ENCODE results near the gene RERE.
A peak's percentile ranks its signal among the peaks of the same experiment; 100 is the strongest.

RERE gene

DNA sequence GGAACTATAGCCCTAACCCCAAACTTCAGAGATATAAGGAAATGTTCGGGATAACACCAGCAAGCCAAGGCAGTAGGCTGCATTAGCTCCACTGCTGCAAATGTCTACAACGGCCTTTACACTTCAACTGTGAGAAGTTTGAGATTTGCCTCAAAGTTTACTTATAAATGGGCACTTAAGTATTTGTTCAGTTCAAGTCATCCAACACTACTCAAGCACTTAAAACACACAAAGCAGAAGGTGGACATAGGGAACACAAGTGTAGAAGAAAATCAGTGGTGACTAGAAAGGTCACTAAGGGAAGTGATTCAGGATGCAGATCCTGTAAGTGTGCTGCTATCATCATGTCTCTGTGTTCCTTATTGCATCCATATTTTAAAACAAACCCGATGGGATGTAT, 278.9 kb downstream of the RERE start:
- Histone ChIP-seq H3K4me1 (ENCODE audit: insufficient read depth, low read length) (peaks cover 48% of the 10 kb centered on the region), H3K27ac (ENCODE audit: low read depth, low read length) (no peak overlapping the region)

DNA sequence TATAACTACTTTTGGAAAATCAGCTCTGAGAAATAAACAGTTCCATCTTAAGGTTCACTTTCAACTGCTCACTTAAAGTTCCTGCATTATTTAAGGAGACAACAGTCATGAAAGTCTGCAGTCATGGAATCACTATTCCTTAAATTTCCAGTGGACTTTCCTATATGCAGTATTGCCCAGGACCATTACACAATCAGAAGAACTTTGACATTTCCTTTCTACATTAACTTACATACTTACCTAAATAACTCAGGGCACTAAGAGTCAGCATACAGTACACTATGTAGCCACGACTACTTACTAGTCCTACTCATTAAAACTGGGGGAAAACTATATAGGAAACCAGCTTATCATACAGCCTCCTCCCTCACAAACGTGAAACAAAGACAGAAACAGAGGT, 279.4 kb downstream of the RERE start:
- H3K36me3 ChIP-seq (ENCODE audit: insufficient read depth, low read length): no peaks in the 10 kb centered on the region
- peaks cover 48% of the 10 kb centered on the region for H3K4me1 ChIP-seq (ENCODE audit: insufficient read depth, low read length)
- no peak overlapping the region for H3K27ac ChIP-seq (ENCODE audit: low read depth, low read length)
- H3K27me3 ChIP-seq (ENCODE audit: control insufficient read depth in 1 of 2, insufficient read depth in 2 of 2, low read length in 2 of 2): no peaks in the 10 kb centered on the region
- no peak overlapping the region for H3K9ac ChIP-seq (ENCODE audit: low read length)
- no peaks in the 10 kb centered on the region for H3K9me3 ChIP-seq (ENCODE audit: low read length)
- H3K4me3 ChIP-seq (ENCODE audit: low read depth in 1 of 2, low read length in 2 of 2): no peak overlapping the region

More for the DNA sequence above, 278.9 kb downstream of the RERE start:
- no peaks in the 10 kb centered on the region for H3K36me3 ChIP-seq (ENCODE audit: insufficient read depth, low read length)
- no peaks in the 10 kb centered on the region for H3K9me3 ChIP-seq (ENCODE audit: low read length)
- no peak overlapping the region for H3K4me3 ChIP-seq (ENCODE audit: low read depth in 1 of 2, low read length in 2 of 2)
- no peak overlapping the region for H3K9ac ChIP-seq (ENCODE audit: low read length)
- H3K27me3 ChIP-seq (ENCODE audit: control insufficient read depth in 1 of 2, insufficient read depth in 2 of 2, low read length in 2 of 2): no peaks in the 10 kb centered on the region

DNA sequence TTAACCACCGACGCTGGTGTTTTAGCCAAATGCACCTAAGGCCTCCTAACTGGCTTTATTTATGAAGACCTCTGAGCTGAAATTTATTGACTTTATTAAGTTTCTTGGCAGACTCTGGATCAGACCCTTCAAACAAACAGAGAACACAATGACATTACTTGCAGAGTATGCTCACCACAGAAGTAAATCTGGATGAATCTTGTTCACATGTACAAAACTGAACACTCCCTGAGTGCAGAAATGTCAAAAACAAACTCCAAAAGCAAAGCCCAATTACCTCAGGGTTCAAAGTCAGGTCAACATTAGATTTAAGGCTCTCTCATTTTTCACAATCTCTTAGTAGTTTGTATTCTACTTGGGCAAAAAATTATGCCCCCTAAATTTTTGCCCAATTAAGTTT, 280.9 kb downstream of the RERE start:
- Histone ChIP-seq H3K4me1 (ENCODE audit: insufficient read depth, low read length) (peaks cover 40% of the 10 kb centered on the region), H3K27me3 (ENCODE audit: control insufficient read depth in 1 of 2, insufficient read depth in 2 of 2, low read length in 2 of 2) (no peaks in the 10 kb centered on the region), H3K36me3 (ENCODE audit: insufficient read depth, low read length) (no peaks in the 10 kb centered on the region), H3K4me3 (ENCODE audit: low read depth in 1 of 2, low read length in 2 of 2) (no peak overlapping the region), H3K9me3 (ENCODE audit: low read length) (no peaks in the 10 kb centered on the region), H3K27ac (ENCODE audit: low read depth, low read length) (no peak overlapping the region), H3K9ac (ENCODE audit: low read length) (no peak overlapping the region)

DNA sequence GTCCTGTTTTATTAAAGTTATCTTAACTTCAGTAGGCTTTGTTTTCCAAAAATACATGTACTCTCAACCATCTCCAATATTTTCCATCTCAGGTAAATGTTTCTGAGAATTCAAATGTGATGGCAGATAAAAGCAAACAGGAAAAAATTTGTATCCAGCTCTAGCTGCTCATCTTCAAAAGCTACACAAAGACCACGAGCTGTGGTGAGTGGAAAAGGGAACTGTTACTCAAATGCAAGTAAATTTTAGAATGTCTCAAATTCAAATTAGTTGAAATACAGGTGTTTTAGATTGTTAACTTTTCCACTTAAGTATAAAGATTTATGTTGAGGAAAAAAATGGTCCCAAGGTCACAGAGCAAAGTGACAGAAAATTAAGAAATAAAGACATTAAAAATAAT, 283.5 kb downstream of the RERE start:
- Histone ChIP-seq H3K9me3 (ENCODE audit: low read length) (no peaks in the 10 kb centered on the region), H3K4me3 (ENCODE audit: low read depth in 1 of 2, low read length in 2 of 2) (no peak overlapping the region), H3K36me3 (ENCODE audit: insufficient read depth, low read length) (no peaks in the 10 kb centered on the region), H3K4me1 (ENCODE audit: insufficient read depth, low read length) (peaks cover 28% of the 10 kb centered on the region), H3K27me3 (ENCODE audit: control insufficient read depth in 1 of 2, insufficient read depth in 2 of 2, low read length in 2 of 2) (no peaks in the 10 kb centered on the region), H3K27ac (ENCODE audit: low read depth, low read length) (no peak overlapping the region), H3K9ac (ENCODE audit: low read length) (no peak overlapping the region)

DNA sequence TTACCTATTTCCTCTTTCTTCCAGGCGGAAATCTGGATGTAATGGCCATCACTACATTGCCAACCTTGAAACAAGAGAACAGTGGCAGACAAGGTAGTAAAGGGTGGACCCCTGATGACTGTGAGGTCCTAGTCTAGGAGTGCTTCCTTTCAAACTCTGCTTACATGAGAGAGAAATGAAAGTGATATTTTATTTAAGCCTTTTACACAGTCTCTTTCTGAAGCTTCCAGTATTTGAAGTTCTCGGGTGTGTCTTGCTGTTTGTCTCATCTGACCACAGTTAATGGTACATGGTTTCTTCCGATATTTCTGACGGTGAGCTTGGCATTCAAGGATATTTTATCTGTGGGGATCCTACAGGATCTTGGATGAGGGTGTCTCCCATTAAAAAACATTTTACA, 284.3 kb downstream of the RERE start:
- no peaks in the 10 kb centered on the region for H3K9me3 ChIP-seq (ENCODE audit: low read length)
- peaks cover 26% of the 10 kb centered on the region for H3K4me1 ChIP-seq (ENCODE audit: insufficient read depth, low read length)
- no peak overlapping the region for H3K9ac ChIP-seq (ENCODE audit: low read length)
- H3K27ac ChIP-seq (ENCODE audit: low read depth, low read length): no peak overlapping the region
- H3K27me3 ChIP-seq (ENCODE audit: control insufficient read depth in 1 of 2, insufficient read depth in 2 of 2, low read length in 2 of 2): no peaks in the 10 kb centered on the region
- no peak overlapping the region for H3K4me3 ChIP-seq (ENCODE audit: low read depth in 1 of 2, low read length in 2 of 2)
- H3K36me3 ChIP-seq (ENCODE audit: insufficient read depth, low read length): no peaks in the 10 kb centered on the region

GRCh38 chr1:8529901-8530300, 287.5 kb downstream of the RERE start:
- Histone ChIP-seq H3K4me3 (ENCODE audit: low read depth in 1 of 2, low read length in 2 of 2) (no peak overlapping the region), H3K9ac (ENCODE audit: low read length) (no peak overlapping the region), H3K36me3 (ENCODE audit: insufficient read depth, low read length) (no peaks in the 10 kb centered on the region), H3K4me1 (ENCODE audit: insufficient read depth, low read length) (peaks cover 13% of the 10 kb centered on the region), H3K9me3 (ENCODE audit: low read length) (no peaks in the 10 kb centered on the region), H3K27ac (ENCODE audit: low read depth, low read length) (no peak overlapping the region), H3K27me3 (ENCODE audit: control insufficient read depth in 1 of 2, insufficient read depth in 2 of 2, low read length in 2 of 2) (no peaks in the 10 kb centered on the region)

DNA sequence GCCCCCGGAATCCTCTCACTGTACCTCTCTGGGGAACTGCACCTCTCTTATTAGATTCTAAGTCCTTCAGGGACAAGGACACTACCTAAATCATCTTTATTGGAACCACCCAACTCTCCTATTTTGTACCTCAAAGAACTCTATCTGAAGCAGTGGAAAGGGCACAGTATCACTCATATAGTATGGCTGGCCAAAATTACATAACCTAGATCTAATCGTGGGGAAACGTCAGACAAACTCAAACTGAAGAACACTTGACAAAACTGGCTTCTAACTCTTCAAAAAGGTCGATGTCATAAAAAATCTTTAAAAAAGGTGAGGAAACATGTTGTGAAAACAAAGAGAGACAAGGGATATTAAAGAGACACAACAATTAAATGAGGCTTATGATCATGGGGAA, 289.5 kb downstream of the RERE start:
- H3K4me3 ChIP-seq (ENCODE audit: low read depth in 1 of 2, low read length in 2 of 2): no peak overlapping the region
- no peak overlapping the region for H3K27ac ChIP-seq (ENCODE audit: low read depth, low read length)

GRCh38 chr1:8525558-8526275, 291.7 kb downstream of the RERE start:
- Histone ChIP-seq H3K4me1 (ENCODE audit: insufficient read depth, low read length) (peaks cover 35% of the 10 kb centered on the region), H3K9ac (ENCODE audit: low read length) (no peak overlapping the region), H3K4me3 (ENCODE audit: low read depth in 1 of 2, low read length in 2 of 2) (peak overlapping the region; percentile 48 to 74), H3K36me3 (ENCODE audit: insufficient read depth, low read length) (no peaks in the 10 kb centered on the region), H3K27ac (ENCODE audit: low read depth, low read length) (peak overlapping the region; percentile 83), H3K27me3 (ENCODE audit: control insufficient read depth in 1 of 2, insufficient read depth in 2 of 2, low read length in 2 of 2) (no peaks in the 10 kb centered on the region), H3K9me3 (ENCODE audit: low read length) (no peaks in the 10 kb centered on the region)

More for the DNA sequence above, 289.5 kb downstream of the RERE start:
- Histone ChIP-seq H3K9me3 (ENCODE audit: low read length) (no peaks in the 10 kb centered on the region), H3K27me3 (ENCODE audit: control insufficient read depth in 1 of 2, insufficient read depth in 2 of 2, low read length in 2 of 2) (no peaks in the 10 kb centered on the region), H3K4me1 (ENCODE audit: insufficient read depth, low read length) (peaks cover 28% of the 10 kb centered on the region), H3K9ac (ENCODE audit: low read length) (no peak overlapping the region), H3K36me3 (ENCODE audit: insufficient read depth, low read length) (no peaks in the 10 kb centered on the region)

GRCh38 chr1:8525216-8525557, 292.3 kb downstream of the RERE start:
- Histone ChIP-seq H3K4me3 (ENCODE audit: low read depth in 1 of 2, low read length in 2 of 2) (peak overlapping the region; percentile 48 to 74), H3K27ac (ENCODE audit: low read depth, low read length) (peak overlapping the region; percentile 83), H3K36me3 (ENCODE audit: insufficient read depth, low read length) (no peaks in the 10 kb centered on the region), H3K27me3 (ENCODE audit: control insufficient read depth in 1 of 2, insufficient read depth in 2 of 2, low read length in 2 of 2) (no peaks in the 10 kb centered on the region), H3K9me3 (ENCODE audit: low read length) (no peaks in the 10 kb centered on the region), H3K9ac (ENCODE audit: low read length) (no peak overlapping the region), H3K4me1 (ENCODE audit: insufficient read depth, low read length) (peaks cover 38% of the 10 kb centered on the region)

DNA sequence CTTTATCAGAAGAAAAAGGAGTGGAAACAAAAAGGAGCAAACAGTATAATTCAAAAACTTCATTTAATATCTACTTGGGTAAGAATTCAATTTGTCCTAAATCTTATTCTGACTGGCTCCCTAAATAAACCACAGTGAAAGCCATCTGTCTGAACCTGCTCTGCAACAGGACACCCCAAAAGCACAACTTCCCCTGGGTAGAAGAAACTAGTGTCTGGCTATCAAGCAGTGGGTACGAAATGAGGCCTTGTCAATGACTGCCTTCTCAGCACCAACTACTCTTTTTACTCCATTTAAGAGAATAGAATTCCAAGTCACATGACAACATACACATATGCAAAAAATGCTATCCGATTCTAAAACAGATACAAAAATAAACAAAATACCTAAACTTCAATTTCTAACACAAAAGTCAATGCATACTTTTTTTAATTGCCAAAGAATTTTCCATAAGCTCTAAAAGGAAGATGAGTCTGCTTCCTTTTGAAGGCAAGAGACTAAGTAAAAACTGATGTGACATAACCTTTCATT, 292.7 kb downstream of the RERE start:
- H3K9ac ChIP-seq (ENCODE audit: low read length): no peak overlapping the region
- H3K9me3 ChIP-seq (ENCODE audit: low read length): no peaks in the 10 kb centered on the region
- H3K36me3 ChIP-seq (ENCODE audit: insufficient read depth, low read length): no peaks in the 10 kb centered on the region
- peaks cover 39% of the 10 kb centered on the region for H3K4me1 ChIP-seq (ENCODE audit: insufficient read depth, low read length)
- no peaks in the 10 kb centered on the region for H3K27me3 ChIP-seq (ENCODE audit: control insufficient read depth in 1 of 2, insufficient read depth in 2 of 2, low read length in 2 of 2)
- H3K4me3 ChIP-seq (ENCODE audit: low read depth in 1 of 2, low read length in 2 of 2): peak overlapping the region; percentile 48 to 74
- H3K27ac ChIP-seq (ENCODE audit: low read depth, low read length): peak overlapping the region; percentile 83

DNA sequence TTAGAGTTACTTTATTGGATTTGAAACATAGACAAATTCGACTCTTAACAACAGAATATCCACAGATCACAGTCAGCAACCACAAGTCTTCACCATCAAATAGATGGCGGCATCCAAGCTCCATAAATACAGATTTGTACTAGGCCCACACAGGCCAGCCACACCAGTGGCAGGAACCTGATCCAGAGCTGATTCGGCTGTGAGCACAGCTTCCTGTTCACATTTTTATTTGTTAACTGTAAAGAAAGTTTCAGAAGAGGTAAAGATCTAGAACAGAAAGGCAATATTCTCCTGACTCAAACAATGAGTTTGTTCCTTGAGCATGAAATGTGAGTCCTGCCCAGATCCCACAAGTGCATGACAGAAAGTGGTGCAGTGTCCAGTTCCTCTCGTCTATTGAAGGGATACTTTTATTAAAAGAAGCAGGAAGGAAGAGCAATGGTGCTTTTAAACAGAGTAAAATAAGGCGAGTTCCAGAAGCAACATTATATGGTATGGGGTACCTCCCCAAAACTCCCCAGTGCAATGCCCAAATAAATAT, 293.7 kb downstream of the RERE start:
- Histone ChIP-seq H3K9ac (ENCODE audit: low read length) (no peak overlapping the region), H3K27me3 (ENCODE audit: control insufficient read depth in 1 of 2, insufficient read depth in 2 of 2, low read length in 2 of 2) (no peaks in the 10 kb centered on the region), H3K4me1 (ENCODE audit: insufficient read depth, low read length) (peaks cover 39% of the 10 kb centered on the region), H3K9me3 (ENCODE audit: low read length) (no peaks in the 10 kb centered on the region), H3K27ac (ENCODE audit: low read depth, low read length) (no peak overlapping the region), H3K4me3 (ENCODE audit: low read depth in 1 of 2, low read length in 2 of 2) (no peak overlapping the region), H3K36me3 (ENCODE audit: insufficient read depth, low read length) (no peaks in the 10 kb centered on the region)

- Histone ChIP-seq H3K4me3 (ENCODE audit: low read depth in 1 of 2, low read length in 2 of 2) (no peak overlapping the region), H3K4me1 (ENCODE audit: insufficient read depth, low read length) (peaks cover 35% of the 10 kb centered on the region), H3K36me3 (ENCODE audit: insufficient read depth, low read length) (no peaks in the 10 kb centered on the region), H3K27ac (ENCODE audit: low read depth, low read length) (no peak overlapping the region), H3K27me3 (ENCODE audit: control insufficient read depth in 1 of 2, insufficient read depth in 2 of 2, low read length in 2 of 2) (no peaks in the 10 kb centered on the region), H3K9me3 (ENCODE audit: low read length) (no peaks in the 10 kb centered on the region), H3K9ac (ENCODE audit: low read length) (no peak overlapping the region)
Measured at GRCh38 chr1:8520483-8520966, 296.9 kb downstream of the RERE start.

Data from muscle layer of colon (tissue), 2 donors.